PC-9 (cell line): ENCODE results near the gene ANO4. TPM values are rescaled to one million over a fixed set of nuclear protein-coding genes. Genes with fewer than 3 reads are reported as not detected.

Source experiments
- BruUV-seq: library from RNA; stranded (reverse); fragments of 400-500 nt; replicated peaks from 2 replicates; lab custom pipeline; 2021; lab: Mats Ljungman, UMichigan
- CTCF ChIA-PET: fragments of 300-600 bp; sonication (Branson Sonifier 250); formaldehyde crosslinking; loops from one replicate; lab custom pipeline; 2022; ENCODE audit warnings: antibody characterized with exemption; lab: Charles Lee
- POLR2A ChIA-PET: fragments of 300-600 bp; sonication (Branson Sonifier 250); formaldehyde crosslinking; loops from one replicate; lab custom pipeline; 2022; ENCODE audit warnings: antibody characterized with exemption; ENCODE audit not compliant: unreplicated experiment; lab: Charles Lee
- DNase-seq, 2 experiments: peaks; one replicate each; pipeline versions ENCODE4 v3.0.0 to v3.0.0-alpha.2; 2015 to 2022; ENCODE audit warnings: mixed read lengths in 1 of 2
- H2AFZ ChIP-seq: fragments of 200-600 bp; sonication (generic); 2 replicates; pipeline ENCODE4 v1.8.1; 2017; ENCODE audit warnings: antibody characterized with exemption
- H3F3A ChIP-seq: fragments of 200-600 bp; sonication (generic); 2 replicates; pipeline ENCODE4 v1.8.1; 2017; ENCODE audit warnings: antibody characterized with exemption, mild to moderate bottlenecking, low read depth; ENCODE audit not compliant: insufficient read depth
- H3K27ac ChIP-seq: fragments of 200-600 bp; sonication (generic); 2 replicates; pipeline ENCODE4 v1.6.1; 2016; ENCODE audit warnings: mixed run types
- H3K27me3 ChIP-seq: fragments of 200-600 bp; sonication (generic); 2 replicates; pipeline ENCODE4 v1.6.1; 2016; ENCODE audit warnings: low read depth, mixed run types; ENCODE audit not compliant: insufficient read depth
- H3K36me3 ChIP-seq: fragments of 200-600 bp; sonication (generic); 2 replicates; pipeline ENCODE4 v1.6.1; 2016; ENCODE audit warnings: low read depth, mixed run types
- H3K4me1 ChIP-seq: fragments of 200-600 bp; sonication (generic); replicated peaks from 2 replicates; pipeline ENCODE4 v1.6.1; 2016; ENCODE audit warnings: mixed run types; ENCODE audit not compliant: insufficient read depth
- H3K4me2 ChIP-seq: fragments of 200-600 bp; sonication (generic); 2 replicates; pipeline ENCODE4 v1.6.1; 2017; ENCODE audit warnings: mixed run types
- H3K4me3 ChIP-seq: fragments of 200-600 bp; sonication (generic); 2 replicates; pipeline ENCODE4 v1.6.1; 2016; ENCODE audit warnings: mixed run types
- H3K79me2 ChIP-seq: fragments of 200-600 bp; sonication (generic); 2 replicates; pipeline ENCODE4 v1.6.1; 2017; ENCODE audit warnings: low read depth, mixed run types
- H3K9me2 ChIP-seq: fragments of 200-600 bp; sonication (generic); 2 replicates; pipeline ENCODE4 v1.8.1; 2017; ENCODE audit warnings: mild to moderate bottlenecking; ENCODE audit not compliant: insufficient read depth
- H3K9me3 ChIP-seq: fragments of 200-600 bp; sonication (generic); 2 replicates; pipeline ENCODE4 v1.8.1; 2016; ENCODE audit warnings: low read depth; ENCODE audit not compliant: insufficient read depth
- H4K20me1 ChIP-seq: fragments of 200-600 bp; sonication (generic); 2 replicates; pipeline ENCODE4 v1.8.1; 2017; ENCODE audit not compliant: insufficient read depth
- CTCF ChIP-seq: fragments of 200-600 bp; sonication (generic); conservative IDR thresholded peaks from 2 replicates; pipeline ENCODE4 v1.6.1; 2017; ENCODE audit warnings: mixed run types, antibody characterized with exemption, mild to moderate bottlenecking, moderate library complexity
- EZH2 ChIP-seq: fragments of 200-600 bp; sonication (generic); IDR thresholded peaks from 2 replicates; pipeline ENCODE4 v1.8.0; 2017; ENCODE audit warnings: antibody characterized with exemption, low read depth
- intact Hi-C: fragments of 100-400 bp; cut with micrococcal nuclease; formaldehyde crosslinking; loops from one replicate; pipeline ENCODE4 v1.10.0; 2022; ENCODE audit not compliant: unreplicated experiment
- total RNA-seq: library from RNA; stranded (reverse); gene quantifications from 2 replicates; pipeline ENCODE4 v1.2.3, GENCODE V29; 2021

ANO4 gene
- total RNA-seq, 1 experiment from 2014 or later = not detected

GRCh38 chr12:100970894-100971293, 176.3 kb downstream of the ANO4 start:
- no TSS peak for BruUV-seq
- DNase-seq = no peak
- no peaks in the 10 kb centered on the region for H3K4me1 ChIP-seq
- no peak overlapping the region for H3K27ac ChIP-seq
- ChIA-PET POLR2A (no interaction called here), CTCF (no interaction called here)
- intact Hi-C loops = no loop called here
- no peak overlapping the region for H3K4me2 ChIP-seq
- H3K9me2 ChIP-seq = no peaks in the 10 kb centered on the region
- no peaks in the 10 kb centered on the region for H3F3A ChIP-seq
- TF ChIP-seq CTCF = no peak
- TF ChIP-seq EZH2 = no peak
- H4K20me1 ChIP-seq = no peaks in the 10 kb centered on the region
- H3K4me3 ChIP-seq = no peak overlapping the region
- no peaks in the 10 kb centered on the region for H3K36me3 ChIP-seq
- no peaks in the 10 kb centered on the region for H3K79me2 ChIP-seq
- H3K27me3 ChIP-seq = no peaks in the 10 kb centered on the region
- no peaks in the 10 kb centered on the region for H3K9me3 ChIP-seq
- H2AFZ ChIP-seq = no peak overlapping the region

- Histone ChIP-seq H3K79me2 (no peaks in the 10 kb centered on the region), H3K9me3 (no peaks in the 10 kb centered on the region), H2AFZ (no peak overlapping the region), H3K27me3 (no peaks in the 10 kb centered on the region), H3K4me1 (no peaks in the 10 kb centered on the region), H3F3A (no peaks in the 10 kb centered on the region), H4K20me1 (no peaks in the 10 kb centered on the region), H3K9me2 (no peaks in the 10 kb centered on the region), H3K36me3 (no peaks in the 10 kb centered on the region), H3K27ac (no peak overlapping the region), H3K4me3 (no peak overlapping the region), H3K4me2 (no peak overlapping the region)
- TF ChIP-seq EZH2 = no peak
- TF ChIP-seq CTCF = no peak
- POLR2A ChIA-PET = no interaction called here
- intact Hi-C loops = no loop called here
- no TSS peak for BruUV-seq
- DNase-seq = no peak
- CTCF ChIA-PET = no interaction called here
Observed at GRCh38 chr12:100972121-100972520, 177.5 kb downstream of the ANO4 start.

GRCh38 chr12:100974341-100974740, 179.8 kb downstream of the ANO4 start:
- BruUV-seq = no TSS peak
- CTCF ChIA-PET = no interaction called here
- intact Hi-C loops = no loop called here

More at GRCh38 chr12:100974341-100974740, 179.8 kb downstream of the ANO4 start:
- H3K9me2 ChIP-seq = no peaks in the 10 kb centered on the region
- no peak for DNase-seq
- H3K79me2 ChIP-seq = no peaks in the 10 kb centered on the region
- H3K36me3 ChIP-seq = no peaks in the 10 kb centered on the region
- POLR2A ChIA-PET = interaction anchor here (0.6 kb wide), 1 partner anchor 44 kb away, joined by 6 read pairs; no protein-coding TSS in a partner anchor
- TF ChIP-seq EZH2 (no peak), CTCF (no peak)
- no peaks in the 10 kb centered on the region for H3K27me3 ChIP-seq
- H3K4me2 ChIP-seq = no peak overlapping the region
- H3K27ac ChIP-seq = no peak overlapping the region
- no peak overlapping the region for H3K4me3 ChIP-seq
- H3K4me1 ChIP-seq = no peaks in the 10 kb centered on the region
- no peak overlapping the region for H2AFZ ChIP-seq
- no peaks in the 10 kb centered on the region for H4K20me1 ChIP-seq
- H3K9me3 ChIP-seq = no peaks in the 10 kb centered on the region
- no peaks in the 10 kb centered on the region for H3F3A ChIP-seq
